NCI-H1105 treated with DMSO at 0.1 percent for 48 hours (cell line): ENCODE results near the gene VSIG1.

ENCODE experiments used
- DNase-seq: peaks from one replicate; lab custom pipeline; 2025; lab: John Stamatoyannopoulos, UW

Gene VSIG1

DNA sequence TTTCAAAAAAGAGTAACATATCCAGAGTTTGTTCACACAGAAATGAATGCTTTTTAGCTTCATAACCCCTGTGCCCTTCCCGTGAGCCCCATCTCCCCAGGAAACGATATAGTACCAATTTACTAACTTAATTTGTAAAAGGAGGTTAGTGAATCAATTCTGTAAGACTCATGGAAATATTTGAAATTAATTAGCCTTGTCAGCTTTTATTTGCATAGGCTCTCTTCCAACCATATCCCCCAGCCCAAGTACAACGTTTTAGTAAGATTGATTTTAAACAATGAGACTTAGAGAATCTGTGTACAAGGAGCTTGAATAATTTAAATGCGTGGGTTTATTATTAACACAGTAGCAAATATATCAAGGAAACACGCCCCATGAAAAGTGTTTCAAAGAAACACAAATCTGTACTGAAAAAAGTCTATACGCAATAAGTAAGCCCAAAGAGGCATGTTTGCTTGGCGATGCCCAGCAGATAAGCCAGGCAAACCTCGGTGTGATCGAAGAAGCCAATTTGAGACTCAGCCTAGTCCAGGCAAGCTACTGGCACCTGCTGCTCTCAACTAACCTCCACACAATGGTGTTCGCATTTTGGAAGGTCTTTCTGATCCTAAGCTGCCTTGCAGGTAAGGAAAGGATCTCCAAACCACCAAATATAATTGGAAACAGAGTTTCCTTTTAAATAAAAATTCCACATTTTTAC, at the start of gene VSIG1:
VSIG1 (plus strand) TSS at position 512 of the 703 bp plus-strand sequence; CDS start at position 578, 66 bp downstream.
- no peak for DNase-seq

DNA sequence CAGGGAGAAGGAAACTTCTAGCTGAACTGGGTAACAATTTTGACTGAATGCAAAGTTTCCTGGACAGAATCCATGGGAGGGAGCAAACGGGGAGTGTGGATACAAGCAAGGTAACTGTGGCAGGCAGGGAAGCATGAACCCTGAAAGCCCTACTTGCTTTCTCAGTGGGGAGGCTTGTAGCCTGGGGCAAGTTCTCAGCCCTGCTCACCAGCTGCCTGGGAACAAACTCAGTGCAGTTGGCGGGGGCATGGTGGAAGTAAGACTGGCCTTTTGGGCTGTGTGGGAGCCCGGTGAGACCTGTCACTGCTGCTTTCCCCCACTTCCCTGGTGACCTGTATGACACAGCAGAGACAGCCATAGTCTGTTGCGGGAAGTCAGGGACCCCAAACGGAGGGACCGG, 48.7 kb upstream of the VSIG1 start:
- DNase-seq = no peak

DNA sequence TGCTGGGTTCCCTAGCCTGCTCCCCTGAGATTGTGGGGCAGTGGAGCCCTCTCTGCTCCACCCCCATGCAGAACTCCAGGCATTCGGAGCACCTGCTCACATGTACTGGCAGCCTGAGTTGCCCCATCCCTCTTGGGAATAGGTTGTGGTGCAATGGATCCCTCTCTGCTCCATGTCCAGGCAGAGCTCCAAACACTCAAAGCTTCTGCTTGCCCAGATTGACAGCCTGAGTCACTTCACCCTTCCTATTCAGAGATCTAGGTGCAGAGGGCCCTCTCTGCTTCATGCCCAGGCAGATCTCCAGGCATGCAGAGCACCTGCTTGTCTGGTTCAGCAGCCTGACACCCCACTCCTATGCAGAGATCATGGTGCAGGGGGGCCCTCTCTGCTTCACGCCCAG, 44.1 kb upstream of the VSIG1 start:
- DNase-seq = peak; percentile 77

DNA sequence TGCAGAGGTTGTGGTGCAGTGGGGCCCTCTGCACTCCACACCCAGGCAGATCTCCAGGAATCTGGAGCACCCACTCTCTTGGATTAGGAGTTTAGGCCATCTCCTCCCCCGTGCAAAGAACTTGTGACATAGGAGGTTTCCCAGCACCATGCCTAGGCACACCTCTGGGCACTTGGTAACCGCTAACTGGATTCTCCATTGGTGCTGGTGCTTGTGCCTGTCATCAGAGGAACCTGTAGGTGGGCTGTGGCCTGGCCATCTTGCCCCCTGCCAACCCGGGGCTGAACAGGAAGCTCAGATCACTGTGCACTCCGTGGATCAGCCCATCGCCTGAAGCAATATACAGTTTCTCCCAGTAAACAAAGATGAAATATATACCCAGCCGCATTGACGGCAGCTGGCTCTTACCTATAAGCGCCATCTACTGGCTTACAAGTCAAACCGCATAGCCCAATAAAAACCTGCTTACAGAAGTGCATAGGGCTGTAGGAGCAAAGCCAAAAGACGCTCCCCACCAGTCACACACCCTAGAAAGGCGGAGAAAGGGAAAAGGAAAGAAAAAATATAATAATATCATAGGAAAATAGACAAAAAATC, 43.5 kb upstream of the VSIG1 start:
- DNase-seq = peak; percentile 72

DNA sequence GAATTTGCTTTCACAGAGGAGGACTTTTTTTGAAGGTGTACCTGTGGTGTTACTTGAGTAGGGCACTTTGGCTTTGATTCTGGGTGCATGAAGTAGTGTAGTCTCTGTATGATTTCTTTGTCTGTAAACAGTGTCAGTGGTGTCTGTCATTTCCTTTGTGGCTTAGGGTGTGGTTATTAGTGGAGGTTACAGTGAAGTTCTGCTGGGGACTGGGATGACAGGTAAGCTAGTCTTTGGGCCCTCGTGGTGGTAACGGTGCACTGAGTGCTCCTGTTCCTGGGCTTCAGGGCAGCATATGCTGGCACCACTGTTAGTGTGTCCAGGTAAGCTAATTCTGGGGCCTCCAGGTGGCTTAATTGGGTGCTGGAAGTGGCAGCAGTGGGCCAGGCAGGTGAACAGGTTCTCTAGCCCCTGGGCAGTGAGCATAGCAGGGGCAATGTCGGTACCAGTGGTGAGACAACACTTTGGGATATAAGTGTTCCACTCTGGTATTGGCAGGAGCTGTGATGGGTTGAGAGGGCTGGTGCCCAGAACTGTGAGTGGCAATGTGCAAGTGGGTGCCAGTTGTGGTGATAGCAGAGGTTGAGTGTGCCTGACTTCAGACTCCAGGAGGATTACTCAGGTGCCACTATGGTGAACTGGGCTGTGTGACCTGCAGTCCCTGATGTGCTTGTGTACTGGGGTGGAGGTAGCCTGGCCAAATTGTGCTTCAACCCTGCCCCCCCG, 26.0 kb upstream of the VSIG1 start:
- no peak for DNase-seq

DNA sequence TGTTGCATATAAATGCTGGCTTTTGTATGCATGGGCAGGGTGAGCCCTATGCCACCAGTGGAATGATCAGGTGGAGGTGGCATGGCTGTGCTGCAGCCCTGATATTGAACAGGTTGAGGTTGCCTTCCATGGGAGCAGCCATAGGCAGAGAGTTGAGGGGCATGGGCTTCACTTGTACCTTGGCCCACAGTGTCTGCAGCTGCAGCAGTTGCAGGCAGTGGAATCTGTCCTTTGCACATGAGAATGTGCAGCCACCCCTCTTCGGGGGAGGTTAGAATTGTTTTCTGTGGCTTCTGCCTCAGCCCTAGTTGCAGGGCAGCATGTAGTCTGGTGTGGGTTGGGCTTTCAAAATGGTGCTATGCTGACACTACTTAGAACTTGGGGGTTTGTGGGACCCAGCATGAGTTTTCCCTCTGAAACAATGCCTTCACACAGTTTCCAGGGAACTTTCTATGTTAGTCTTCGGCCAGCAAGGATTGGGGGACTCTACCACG, 25.4 kb upstream of the VSIG1 start:
- DNase-seq = no peak

DNA sequence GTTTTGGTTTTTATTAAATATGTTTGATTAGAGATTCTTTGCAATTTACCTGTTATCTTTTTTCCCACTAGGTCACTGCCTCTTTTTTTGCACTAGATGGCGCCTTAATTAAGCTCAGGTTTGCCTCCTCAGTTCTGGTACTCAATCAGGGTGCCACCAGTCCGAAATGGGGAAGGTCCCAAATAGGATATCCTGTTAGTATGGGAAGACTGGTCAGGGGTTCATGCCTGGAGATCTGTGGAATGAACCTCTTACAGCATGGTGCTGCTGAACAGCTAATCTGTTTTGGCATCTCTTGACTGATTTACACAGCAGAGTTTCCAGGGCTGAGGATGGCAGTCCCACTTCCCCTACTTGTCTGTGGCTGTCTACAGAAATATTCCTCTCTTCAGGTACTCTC, 24.2 kb upstream of the VSIG1 start:
- no peak for DNase-seq

DNA sequence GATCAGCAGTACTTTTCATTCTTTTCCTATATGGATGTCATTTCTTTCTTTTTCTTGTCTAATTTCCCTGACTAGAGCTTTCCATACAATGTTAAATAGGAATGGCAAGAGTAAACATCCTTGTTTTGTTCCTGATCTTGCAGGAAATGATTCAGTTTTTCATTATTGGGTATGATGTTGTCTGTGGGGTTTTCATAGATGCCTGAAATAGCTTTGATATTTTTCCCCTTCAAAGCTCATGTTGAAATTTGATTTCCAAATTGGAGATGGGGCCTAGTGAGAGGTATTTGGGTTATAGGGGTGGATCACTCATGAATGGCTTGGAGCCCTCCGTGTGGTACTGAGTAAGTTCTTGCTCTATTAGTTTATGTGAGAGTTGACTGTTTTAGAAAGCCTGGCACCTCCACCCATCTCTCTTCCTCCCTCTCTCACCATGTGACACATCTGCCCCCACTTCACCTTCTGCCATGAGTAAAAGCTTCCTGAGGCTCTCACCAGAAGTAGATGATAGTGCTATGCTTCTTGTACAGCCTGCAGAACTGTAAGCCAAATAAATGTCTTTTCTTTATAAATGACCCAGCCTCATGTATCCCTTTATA, 22.3 kb upstream of the VSIG1 start:
- no peak for DNase-seq

DNA sequence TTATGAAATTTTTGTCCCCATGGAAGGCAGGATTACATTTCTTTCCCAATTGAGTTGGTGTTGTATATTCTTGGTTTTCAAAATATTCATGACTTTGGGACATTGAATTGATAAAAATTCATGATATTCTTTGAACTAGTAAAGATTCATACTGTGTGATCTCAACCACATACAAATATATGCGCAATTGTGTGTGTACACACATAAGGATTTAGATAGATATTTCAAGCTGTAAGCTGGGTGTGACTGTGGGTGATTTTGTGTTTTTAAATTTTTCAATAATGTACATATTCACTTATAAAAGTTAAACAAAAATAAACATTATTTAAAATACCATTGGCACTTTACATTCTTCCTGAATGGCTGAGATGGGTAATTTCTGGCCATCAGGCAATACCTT, 19.5 kb upstream of the VSIG1 start:
- DNase-seq = no peak

DNA sequence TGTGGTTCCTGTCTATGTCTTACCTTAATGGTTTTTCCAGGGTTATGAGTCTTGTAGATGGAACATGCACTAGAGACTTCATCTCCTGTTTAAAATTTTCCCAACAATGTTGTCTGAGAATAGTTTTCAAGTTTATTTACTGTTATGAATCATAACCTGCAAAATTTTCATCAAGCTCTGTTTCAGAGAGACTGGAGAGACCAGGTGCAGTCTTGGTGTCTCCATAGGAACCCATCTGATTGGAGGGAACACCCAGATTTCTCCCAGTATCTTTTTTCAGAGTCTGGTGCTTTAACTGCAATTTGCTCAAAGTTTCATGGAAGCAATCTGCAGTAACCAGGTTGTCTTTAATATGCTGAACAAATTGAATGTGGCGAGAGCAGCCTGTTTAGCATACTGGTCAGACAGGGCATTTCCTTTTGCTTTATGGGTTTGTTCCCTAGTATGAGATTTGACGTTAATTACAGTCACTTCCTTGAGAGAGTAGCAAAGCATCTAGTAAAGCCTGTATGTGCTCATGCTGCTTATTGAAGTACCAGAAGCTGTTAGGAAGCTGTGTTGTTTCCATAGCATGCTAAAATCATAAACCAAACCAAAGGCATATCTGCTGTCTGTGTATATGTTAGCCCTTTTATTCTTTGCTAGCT, 18.8 kb upstream of the VSIG1 start:
- no peak for DNase-seq

DNA sequence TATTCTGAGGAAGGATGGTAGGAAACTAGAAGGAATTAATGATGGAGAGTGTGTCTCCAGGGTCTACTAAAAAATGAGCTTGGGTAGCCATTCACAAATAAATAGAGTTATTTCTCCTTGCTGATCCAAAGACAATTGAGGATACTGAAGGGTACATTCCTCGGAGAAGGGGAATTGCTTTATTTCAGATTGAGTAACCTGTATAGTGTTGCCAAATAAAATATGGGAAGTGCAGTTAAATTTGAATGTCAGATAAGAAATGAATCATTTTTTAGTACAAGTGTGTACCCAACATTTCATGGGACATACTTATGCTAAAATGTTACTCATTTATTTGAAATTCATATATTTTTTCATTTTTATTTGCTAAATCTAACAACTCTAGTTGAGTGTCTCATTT, 16.0 kb upstream of the VSIG1 start:
- DNase-seq = no peak

DNA sequence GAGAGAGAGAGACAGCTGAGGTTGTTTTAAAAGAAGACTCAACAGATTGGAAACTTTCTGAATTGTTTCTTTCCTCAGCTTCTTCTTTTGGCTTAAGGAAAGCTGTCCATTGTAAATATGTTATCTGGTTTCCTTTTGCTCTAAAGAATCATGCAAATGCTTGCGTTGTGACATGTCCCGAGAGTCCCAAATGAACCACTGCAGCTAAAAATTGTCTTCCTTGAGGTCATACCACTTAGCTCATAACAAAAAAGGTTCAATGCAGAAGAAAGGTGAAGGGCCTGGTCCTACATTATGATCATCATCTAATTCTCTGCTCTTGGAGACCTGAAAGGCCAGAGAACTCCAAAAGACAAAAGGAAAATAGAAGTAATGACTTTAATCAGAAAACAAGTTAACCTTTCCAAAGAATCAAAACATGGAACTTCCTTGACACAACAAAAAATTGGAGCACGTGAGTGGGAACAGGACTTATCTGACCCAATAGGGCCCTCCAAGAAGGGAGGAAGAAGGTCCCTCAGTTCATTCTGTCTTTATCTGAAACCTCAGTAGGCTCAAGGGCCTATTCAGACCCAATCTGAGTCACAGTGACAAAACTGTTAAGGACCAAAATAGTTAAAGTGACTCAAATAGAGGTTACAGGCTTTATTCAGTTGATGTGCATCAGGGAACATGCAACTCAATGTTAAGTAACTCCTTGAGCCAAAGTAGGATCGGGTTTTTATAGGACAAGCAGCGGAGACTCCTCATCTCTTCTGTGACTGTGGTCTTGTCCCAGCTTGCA, 14.7 kb upstream of the VSIG1 start:
- no peak for DNase-seq

DNA sequence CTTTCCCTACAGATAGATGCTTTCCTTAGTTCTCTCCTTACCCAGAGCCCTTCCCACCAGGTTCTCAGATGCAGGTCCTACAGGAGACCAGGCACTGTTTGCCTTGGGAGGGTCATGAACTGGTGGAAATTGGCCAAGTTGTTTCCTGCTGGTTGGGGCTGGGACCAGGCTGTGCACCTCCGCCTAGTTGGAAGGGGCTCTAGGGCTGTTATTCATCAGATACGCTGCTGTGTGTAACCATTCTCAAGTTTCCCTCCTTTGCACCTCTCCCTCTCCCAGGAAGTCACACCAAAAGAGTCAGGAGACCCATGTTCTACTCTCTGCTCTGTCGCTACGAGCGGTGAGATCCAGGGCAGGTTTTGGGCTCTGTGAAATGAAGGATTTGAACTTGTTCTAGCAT, 11.9 kb upstream of the VSIG1 start:
- no peak for DNase-seq

DNA sequence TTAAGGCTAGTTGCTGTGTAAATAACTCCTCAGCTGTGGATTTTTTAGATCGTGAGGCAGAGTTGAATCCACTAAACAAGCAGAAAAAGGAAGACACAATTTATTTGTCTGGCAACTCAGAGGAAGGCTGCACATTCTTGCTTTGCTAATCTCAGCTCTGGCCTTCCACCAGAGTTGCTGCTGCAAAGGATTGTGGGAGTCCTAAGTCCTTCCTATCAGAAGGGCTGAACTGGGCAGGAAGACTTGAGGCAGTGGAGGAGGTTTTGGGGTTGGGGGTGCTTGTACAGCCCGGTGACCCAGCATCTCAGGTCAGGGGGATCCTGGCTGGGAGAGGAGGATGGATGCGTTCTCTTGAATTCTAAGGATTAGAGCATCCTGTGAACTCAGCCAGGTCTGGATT, 11.0 kb upstream of the VSIG1 start:
- no peak for DNase-seq

DNA sequence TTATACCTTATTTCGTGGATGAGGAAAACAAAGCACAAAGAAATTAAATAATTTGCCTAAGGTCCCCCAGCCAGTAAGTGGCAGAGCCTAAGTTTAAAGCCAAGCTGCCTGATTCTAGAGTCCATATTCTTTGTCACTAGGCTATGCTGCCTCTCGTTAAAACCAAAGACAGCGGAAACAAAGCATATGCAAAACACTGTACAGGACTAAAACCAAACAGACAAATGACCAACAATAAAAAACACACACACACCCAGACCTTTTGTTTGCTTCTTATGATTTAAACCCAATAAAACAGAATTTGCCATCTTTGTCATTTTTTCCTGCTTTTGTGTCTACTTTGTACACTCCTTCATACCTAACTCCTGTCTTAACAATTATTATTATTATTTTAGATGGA, 10.1 kb upstream of the VSIG1 start:
- no peak for DNase-seq

DNA sequence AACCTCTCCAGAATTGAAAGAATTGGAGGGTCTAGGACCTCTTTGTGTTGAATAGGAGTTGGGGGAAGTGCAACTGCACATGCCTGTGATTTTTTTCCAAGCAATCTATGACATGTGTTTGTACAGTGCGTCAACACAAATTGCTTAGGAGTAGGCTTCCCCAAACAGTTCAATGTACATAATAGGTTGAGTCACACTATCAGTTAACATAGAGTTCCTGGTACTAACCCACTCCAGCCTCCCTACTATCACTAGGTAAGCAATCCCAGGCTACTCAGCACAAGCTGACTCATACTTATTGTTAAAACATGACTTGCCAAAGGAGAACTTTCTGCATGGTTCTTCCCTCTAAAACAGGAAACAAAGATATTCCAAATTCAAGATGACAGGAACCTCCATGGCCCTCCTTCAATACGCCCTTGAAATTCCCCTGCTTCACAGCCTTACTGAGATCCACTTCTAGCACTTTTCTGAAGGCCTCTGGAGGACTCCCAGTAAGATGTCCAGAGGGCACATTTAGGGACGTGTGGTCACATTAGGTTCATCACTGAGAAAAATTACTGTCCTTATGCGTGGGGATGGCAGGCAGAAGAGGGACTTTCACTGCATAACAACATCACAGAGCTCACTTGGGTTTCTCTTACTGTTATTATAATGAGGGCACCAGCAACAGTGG, 8.4 kb upstream of the VSIG1 start:
- no peak for DNase-seq

DNA sequence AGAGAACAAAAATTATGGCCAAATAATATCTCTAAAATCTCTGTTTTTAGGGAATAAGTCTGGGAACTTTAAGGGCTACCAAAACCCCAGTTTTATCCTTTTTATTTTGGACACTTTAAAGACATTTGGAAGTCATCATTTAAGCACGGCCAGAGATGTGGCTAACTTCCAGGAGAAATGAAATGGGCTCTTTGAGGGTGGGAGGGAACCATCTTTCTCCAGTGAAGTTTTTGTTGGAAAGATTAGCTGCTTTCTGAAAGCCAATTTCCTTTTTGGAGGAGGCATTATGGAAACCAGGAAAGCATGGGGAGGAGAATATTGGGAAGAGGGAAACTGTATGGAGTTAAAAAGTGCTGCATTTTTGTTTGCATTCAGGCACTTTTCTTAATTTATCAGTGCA, 4.8 kb downstream of the VSIG1 start:
- DNase-seq = no peak

DNA sequence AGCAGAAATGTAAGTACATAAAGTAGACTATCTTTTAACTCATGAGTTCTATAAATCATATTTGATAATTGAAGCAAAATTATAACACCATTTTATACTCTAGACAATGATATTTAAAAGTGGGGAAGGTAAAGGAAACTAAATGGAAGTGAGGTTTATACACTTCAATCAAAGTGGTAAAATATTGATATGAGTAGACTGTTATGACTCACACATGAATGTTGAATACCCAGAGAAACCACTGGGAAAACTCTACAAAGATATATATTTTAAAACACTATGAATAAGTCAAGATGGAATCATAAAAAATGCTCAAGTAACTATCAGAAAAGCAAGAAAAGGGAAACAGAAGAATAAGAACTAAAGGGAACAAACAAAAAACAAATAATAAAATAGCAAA, 8.4 kb downstream of the VSIG1 start:
- DNase-seq = no peak

DNA sequence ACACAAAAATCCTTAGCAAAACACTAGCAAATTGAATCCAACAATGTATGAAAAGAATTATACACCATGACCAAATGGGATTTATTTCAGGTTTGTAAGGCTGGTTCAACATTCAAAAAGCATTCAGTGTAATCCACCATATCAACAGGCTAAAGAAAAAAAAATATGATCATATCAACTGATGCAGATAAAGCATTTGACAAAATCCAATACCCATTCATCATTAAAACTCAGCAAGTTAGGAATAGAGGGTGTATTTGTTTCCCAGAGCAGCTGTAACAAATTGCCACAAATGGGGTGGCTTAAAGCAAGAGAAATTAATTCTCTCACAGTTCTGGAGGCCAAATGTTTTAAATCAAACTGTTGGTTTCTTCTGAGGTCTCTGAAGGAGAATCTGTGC, 10.7 kb downstream of the VSIG1 start:
- DNase-seq = no peak

DNA sequence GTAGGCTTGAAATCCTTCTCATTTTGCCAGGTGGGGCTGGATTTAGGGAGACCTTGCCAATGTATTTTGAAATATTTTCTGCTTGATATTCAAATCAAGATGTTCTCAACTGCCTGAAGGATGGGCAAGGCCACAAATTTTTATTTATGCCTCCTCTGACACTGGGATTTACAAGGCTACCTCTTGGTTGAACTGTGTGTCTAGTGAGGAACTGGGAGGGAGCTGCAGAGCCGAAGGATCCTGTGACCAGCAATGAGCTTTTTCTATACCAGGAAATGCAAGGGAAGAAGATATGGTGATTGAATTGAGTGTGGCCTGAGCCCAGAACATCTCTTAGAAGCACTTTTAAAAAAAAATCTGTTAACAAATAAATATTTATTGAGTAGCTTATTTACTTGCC, 14.9 kb downstream of the VSIG1 start:
- no peak for DNase-seq

DNA sequence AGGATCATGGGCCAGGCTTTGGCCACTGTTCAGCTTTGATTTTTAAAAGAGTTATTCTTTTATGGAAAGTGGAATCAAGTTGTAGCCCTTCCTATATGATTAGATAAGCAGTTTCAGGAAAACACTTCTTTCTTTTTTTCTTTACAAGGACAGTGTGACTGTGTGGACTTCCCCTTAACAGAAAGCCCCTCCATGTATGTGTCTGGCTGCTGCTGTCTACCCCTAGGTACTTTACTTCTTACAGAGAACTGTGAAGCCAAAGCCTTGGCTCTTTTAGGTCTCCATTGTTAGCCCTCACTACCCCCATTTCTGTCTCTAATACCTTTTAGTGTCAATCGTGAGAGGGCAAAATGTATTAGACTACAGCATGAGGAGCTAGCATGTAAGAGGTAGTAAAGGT, 19.1 kb downstream of the VSIG1 start:
- no peak for DNase-seq
